Naive thymus-derived CD8-positive, alpha-beta T cell (primary cell): ENCODE data around the gene GRM4. TPM values are rescaled to one million over a fixed set of nuclear protein-coding genes. Genes with fewer than 3 reads are reported as not detected.

ENCODE experiments used
- ATAC-seq, 2 donors: fragments of 150-1000 bp; cut with Tn5 transposase in 1 of 2; sonication (Bioruptor Pico), chemical (Tn5 transposase) in 1 of 2; 1 replicate in 1 of 2; 2 replicates in 1 of 2; pipeline ENCODE4 v1.10.0; 2021; ENCODE audit warnings: mild to moderate bottlenecking in 2 of 2, moderate library complexity in 2 of 2
- POLR2A ChIA-PET: fragments of 350-600 bp; sonication (Branson Sonifier 250); formaldehyde crosslinking; loops from one replicate; lab custom pipeline; 2021; ENCODE audit warnings: antibody characterized with exemption; lab: Charles Lee
- DNase-seq, 10 donors: peaks; one replicate each; pipeline versions ENCODE4 v3.0.0 to v3.0.0-alpha.2; 2020 to 2022
- H3K27ac Mint-ChIP-seq, 10 donors: one replicate each; pipeline ENCODE4 v1.8.0; 2020 to 2022; ENCODE audit warnings: mild to moderate bottlenecking in 10 of 10, mixed read lengths in 10 of 10, moderate library complexity in 4 of 10, inconsistent platforms in 1 of 10
- H3K27me3 Mint-ChIP-seq, 5 donors: one replicate each; pipeline ENCODE4 v1.8.0; 2021 to 2022; ENCODE audit warnings: mixed read lengths in 5 of 5
- H3K36me3 Mint-ChIP-seq, 3 donors: one replicate each; pipeline ENCODE4 v1.8.0; 2020 to 2022; ENCODE audit warnings: mixed read lengths in 3 of 3, mild to moderate bottlenecking in 2 of 3, inconsistent platforms in 1 of 3
- H3K4me1 Mint-ChIP-seq, 4 donors: one replicate each; pipeline ENCODE4 v1.8.0; 2021 to 2022; ENCODE audit warnings: mixed read lengths in 4 of 4
- H3K4me3 Mint-ChIP-seq, 10 donors: one replicate each; pipeline ENCODE4 v1.8.0; 2020 to 2022; ENCODE audit warnings: mild to moderate bottlenecking in 10 of 10, mixed read lengths in 10 of 10, moderate library complexity in 6 of 10, inconsistent platforms in 1 of 10
- H3K9me3 Mint-ChIP-seq, 9 donors: one replicate each; pipeline ENCODE4 v1.8.0; 2020 to 2022; ENCODE audit warnings: mixed read lengths in 9 of 9, mild to moderate bottlenecking in 3 of 9, inconsistent platforms in 1 of 9, moderate library complexity in 1 of 9
- polyA plus RNA-seq, 3 donors: library from polyadenylated mRNA; unstranded; fragments of 300-500 nt; fragmentation: Illumina TruSeq; gene quantifications; one replicate each; pipeline ENCODE4 v1.2.3, GENCODE V29; 2021
- total RNA-seq, 8 experiments: library from RNA in 2 of 8; stranded (reverse) in 2 of 8; gene quantifications; one replicate each; pipeline ENCODE4 v1.2.3 and lab custom pipeline; 2021 to 2026

GRM4 gene
- total and polyA plus RNA-seq, 5 experiments from 2014 or later = not detected

DNA sequence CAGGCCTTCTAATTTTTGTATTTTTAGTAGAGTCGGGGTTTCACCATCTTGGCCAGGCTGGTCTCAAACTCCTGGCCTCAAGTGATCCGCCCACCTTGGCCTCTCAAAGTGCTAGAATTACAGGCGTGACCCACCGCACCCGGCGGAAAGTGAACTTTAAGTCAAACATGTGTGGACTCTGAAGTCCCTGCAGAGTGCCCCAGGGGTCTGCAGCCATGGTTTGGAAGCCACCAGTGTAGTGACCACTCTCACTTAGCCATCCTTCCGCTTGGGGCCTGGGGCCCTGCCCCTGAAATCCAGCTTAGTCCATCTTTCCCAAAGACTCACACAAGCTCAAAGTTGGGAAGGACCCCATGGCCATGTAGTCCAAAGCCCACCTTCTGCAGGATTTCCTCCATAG, 164.5 kb downstream of the GRM4 start:
- Mint-ChIP-seq H3K36me3 (no peaks in the 10 kb centered on the region), H3K4me1 (peaks cover 7 to 27% (median 19%) of the 10 kb centered on the region in 4 donors), H3K27me3 (peaks cover 9 to 29% (median 13%) of the 10 kb centered on the region in 5 donors), H3K9me3 (no peaks in the 10 kb centered on the region), H3K4me3 (no peak overlapping the region), H3K27ac (no peak overlapping the region)
- no peak for DNase-seq
- POLR2A ChIA-PET = no interaction called here
- ATAC-seq = no peak

DNA sequence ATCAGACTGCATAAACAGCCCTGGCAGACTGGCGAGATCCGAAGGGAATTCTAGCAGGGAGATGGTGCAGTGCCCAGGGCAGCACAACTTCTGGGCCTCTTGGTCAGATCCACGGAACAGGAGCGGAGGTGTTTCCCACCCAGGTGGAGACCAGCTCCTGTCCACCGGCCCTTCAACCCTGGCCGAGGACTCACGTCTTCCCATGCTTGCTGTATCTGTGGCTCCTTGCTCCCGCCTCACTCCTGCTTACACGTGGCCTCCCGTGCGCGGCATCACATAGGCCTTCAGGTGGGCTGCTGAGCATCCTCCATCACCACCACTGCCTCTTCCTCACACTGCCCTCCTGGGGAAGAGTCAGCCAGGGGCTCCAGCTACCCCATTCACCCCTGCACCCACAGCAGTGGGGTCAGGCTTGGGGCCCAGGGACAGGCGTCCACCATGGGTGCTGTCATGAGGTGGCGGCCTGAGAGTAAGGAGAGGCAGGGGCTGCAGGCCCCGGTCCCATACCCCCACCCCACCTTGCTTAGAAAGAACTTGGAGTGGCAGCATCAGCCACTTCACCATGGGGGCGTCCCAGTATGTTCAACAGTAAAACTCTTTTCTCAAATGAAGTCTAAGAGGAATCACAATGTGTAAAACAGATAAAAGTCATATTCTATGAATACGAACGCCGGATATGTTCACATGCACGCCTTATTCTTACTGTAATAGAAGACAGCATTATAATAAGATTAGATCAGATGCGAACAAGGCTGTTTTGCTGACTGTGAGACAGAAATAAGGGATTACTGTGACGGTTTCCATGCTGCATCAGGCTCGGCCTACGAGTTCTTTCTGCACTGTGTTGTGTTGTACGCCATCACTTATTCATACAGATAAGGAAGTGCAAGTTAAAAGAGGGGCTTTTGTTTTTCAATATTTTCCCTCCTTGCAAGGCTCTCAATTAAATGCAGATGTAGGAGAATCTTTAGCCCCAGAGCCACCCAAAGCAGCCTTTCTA, 165.4 kb downstream of the GRM4 start:
- peak in 1 of 10 donors; percentile 15 for DNase-seq
- POLR2A ChIA-PET = no interaction called here
- no peak overlapping the region for H3K4me3 Mint-ChIP-seq
- H3K36me3 Mint-ChIP-seq = no peaks in the 10 kb centered on the region
- H3K9me3 Mint-ChIP-seq = no peaks in the 10 kb centered on the region
- peak overlapping the region in 2 of 10 donors; percentile 2 to 23 for H3K27ac Mint-ChIP-seq
- peaks cover 9 to 31% (median 13%) of the 10 kb centered on the region in 5 donors for H3K27me3 Mint-ChIP-seq
- ATAC-seq = no peak
- peaks cover 7 to 27% (median 20%) of the 10 kb centered on the region in 4 donors for H3K4me1 Mint-ChIP-seq

- DNase-seq = peak in 1 of 10 donors; percentile 7
- H3K4me3 Mint-ChIP-seq = peak overlapping the region in 1 of 10 donors; percentile 4
- POLR2A ChIA-PET = no interaction called here
- H3K4me1 Mint-ChIP-seq = peaks cover 7 to 27% (median 20%) of the 10 kb centered on the region in 4 donors
- no peak overlapping the region for H3K27ac Mint-ChIP-seq
- ATAC-seq = no peak
- H3K36me3 Mint-ChIP-seq = no peaks in the 10 kb centered on the region
- peaks cover 9 to 35% (median 13%) of the 10 kb centered on the region in 5 donors for H3K27me3 Mint-ChIP-seq
- peaks cover 0 to under 1% (median 0%) of the 10 kb centered on the region in 9 donors for H3K9me3 Mint-ChIP-seq
These were observed 166.1 kb downstream of the GRM4 start for GRCh38 chr6:33979750-33980149.

- H3K27me3 Mint-ChIP-seq = peaks cover 10 to 35% (median 16%) of the 10 kb centered on the region in 5 donors
- peak overlapping the region in 2 of 10 donors; percentile 4 to 13 for H3K4me3 Mint-ChIP-seq
- peaks cover 7 to 27% (median 20%) of the 10 kb centered on the region in 4 donors for H3K4me1 Mint-ChIP-seq
- peak overlapping the region in 5 of 10 donors; percentile 8 to 60 (median 24) for H3K27ac Mint-ChIP-seq
- peaks cover 0 to 1% (median 0%) of the 10 kb centered on the region in 9 donors for H3K9me3 Mint-ChIP-seq
- ATAC-seq = peak; percentile 28 to 36
- no peaks in the 10 kb centered on the region for H3K36me3 Mint-ChIP-seq
- POLR2A ChIA-PET = no interaction called here
- peak in 2 of 10 donors; percentile 7 to 8 for DNase-seq
These were observed 167.3 kb downstream of the GRM4 start for GRCh38 chr6:33978412-33979150.

DNA sequence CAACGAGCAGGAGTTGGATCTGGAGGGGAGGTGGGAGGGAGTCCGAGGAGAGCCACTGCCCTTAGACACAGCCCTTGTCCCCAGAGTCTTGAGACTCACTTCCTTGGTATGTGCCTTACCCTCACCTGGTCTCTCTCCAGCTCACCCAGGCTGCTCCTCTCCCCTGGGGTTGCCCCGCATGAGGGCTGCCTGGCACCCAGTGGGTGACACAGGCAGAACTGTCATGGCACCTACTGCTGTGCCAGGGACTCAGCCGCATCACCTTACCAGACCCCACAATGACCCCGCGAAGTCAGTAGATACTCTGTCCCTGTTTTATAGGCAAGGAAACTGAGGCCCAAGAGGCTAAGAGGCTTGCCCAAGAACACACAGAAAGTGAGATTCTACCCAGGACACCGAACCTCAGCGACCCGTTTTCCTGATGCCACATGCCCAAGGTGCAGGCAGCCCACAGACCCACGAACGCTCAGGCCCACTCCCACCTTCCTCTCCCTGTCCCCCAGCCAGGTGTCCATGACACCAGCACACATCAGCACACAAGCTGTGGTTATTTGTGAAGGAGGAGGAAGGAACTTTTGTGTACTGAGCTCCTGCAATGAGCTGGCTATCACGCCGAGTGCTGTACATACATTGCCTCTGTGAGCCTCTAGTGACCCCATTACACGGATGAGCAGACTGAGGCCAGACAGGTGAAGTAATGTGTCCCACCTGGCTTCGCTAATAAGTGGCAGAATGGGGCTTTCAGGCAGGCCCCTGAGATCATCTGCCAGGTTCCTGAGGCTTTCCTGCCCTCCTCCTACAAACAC, 168.1 kb downstream of the GRM4 start:
- no peak for ATAC-seq
- Mint-ChIP-seq H3K36me3 (no peaks in the 10 kb centered on the region), H3K4me1 (peaks cover 4 to 27% (median 17%) of the 10 kb centered on the region in 4 donors), H3K27me3 (peaks cover 10 to 38% (median 16%) of the 10 kb centered on the region in 5 donors), H3K27ac (peak overlapping the region in 3 of 10 donors; percentile 24 to 52 (median 24)), H3K4me3 (no peak overlapping the region), H3K9me3 (peaks cover 0 to 1% (median 0%) of the 10 kb centered on the region in 9 donors)
- POLR2A ChIA-PET = no interaction called here
- DNase-seq = peak in 1 of 10 donors; percentile 14

GRCh38 chr6:33976437-33977360, 169.2 kb downstream of the GRM4 start:
- H3K4me1 Mint-ChIP-seq = peaks cover 4 to 27% (median 17%) of the 10 kb centered on the region in 4 donors
- H3K36me3 Mint-ChIP-seq = no peaks in the 10 kb centered on the region
- peaks cover 0 to 5% (median 1%) of the 10 kb centered on the region in 9 donors for H3K9me3 Mint-ChIP-seq
- ATAC-seq (no peak), DNase-seq (peak in 1 of 10 donors; percentile 14)
- H3K27me3 Mint-ChIP-seq = peaks cover 10 to 38% (median 22%) of the 10 kb centered on the region in 5 donors
- H3K27ac Mint-ChIP-seq = peak overlapping the region in 1 of 10 donors; percentile 20
- POLR2A ChIA-PET = interaction anchor here (0.8 kb wide), 1 partner anchor 120 kb away, joined by 3 read pairs; no protein-coding TSS in a partner anchor
- peak overlapping the region in 8 of 10 donors; percentile 15 to 61 (median 40) for H3K4me3 Mint-ChIP-seq

- no peaks in the 10 kb centered on the region for H3K36me3 Mint-ChIP-seq
- H3K27ac Mint-ChIP-seq = no peak overlapping the region
- DNase-seq (peak in 3 of 10 donors; percentile 14 to 22 (median 17)), ATAC-seq (peak in 1 of 2 donors; percentile 25)
- H3K9me3 Mint-ChIP-seq = peaks cover 0 to 8% (median 1%) of the 10 kb centered on the region in 9 donors
- POLR2A ChIA-PET = interaction anchor here (0.8 kb wide), 1 partner anchor 119 kb away, joined by 3 read pairs; no protein-coding TSS in a partner anchor
- peaks cover 4 to 27% (median 17%) of the 10 kb centered on the region in 4 donors for H3K4me1 Mint-ChIP-seq
- H3K27me3 Mint-ChIP-seq = peaks cover 10 to 38% (median 26%) of the 10 kb centered on the region in 5 donors
- H3K4me3 Mint-ChIP-seq = peak overlapping the region in 3 of 10 donors; percentile 23 to 39 (median 33)
These were observed 170.0 kb downstream of the GRM4 start for GRCh38 chr6:33975661-33976436.

- no peaks in the 10 kb centered on the region for H3K36me3 Mint-ChIP-seq
- H3K27me3 Mint-ChIP-seq = peaks cover 10 to 48% (median 29%) of the 10 kb centered on the region in 5 donors
- no peak overlapping the region for H3K4me3 Mint-ChIP-seq
- ATAC-seq = no peak
- peaks cover 4 to 27% (median 15%) of the 10 kb centered on the region in 4 donors for H3K4me1 Mint-ChIP-seq
- POLR2A ChIA-PET = no interaction called here
- H3K9me3 Mint-ChIP-seq = peaks cover 0 to 8% (median 1%) of the 10 kb centered on the region in 9 donors
- DNase-seq = no peak
- H3K27ac Mint-ChIP-seq = peak overlapping the region in 1 of 10 donors; percentile 33
These were observed 171.4 kb downstream of the GRM4 start for GRCh38 chr6:33974471-33974870.

GRCh38 chr6:33974030-33974429, 171.9 kb downstream of the GRM4 start:
- H3K4me3 Mint-ChIP-seq = no peak overlapping the region
- no peaks in the 10 kb centered on the region for H3K36me3 Mint-ChIP-seq
- H3K4me1 Mint-ChIP-seq = peaks cover 4 to 23% (median 13%) of the 10 kb centered on the region in 4 donors
- DNase-seq (no peak), ATAC-seq (no peak)
- H3K9me3 Mint-ChIP-seq = peaks cover 0 to 8% (median 1%) of the 10 kb centered on the region in 9 donors
- H3K27me3 Mint-ChIP-seq = peaks cover 10 to 49% (median 29%) of the 10 kb centered on the region in 5 donors
- POLR2A ChIA-PET = no interaction called here
- peak overlapping the region in 1 of 10 donors; percentile 44 for H3K27ac Mint-ChIP-seq

GRCh38 chr6:33971580-33971979, 174.3 kb downstream of the GRM4 start:
- H3K9me3 Mint-ChIP-seq = peaks cover 0 to 8% (median 1%) of the 10 kb centered on the region in 9 donors
- DNase-seq = no peak
- POLR2A ChIA-PET = no interaction called here
- no peak for ATAC-seq
- H3K27ac Mint-ChIP-seq = no peak overlapping the region
- H3K36me3 Mint-ChIP-seq = no peaks in the 10 kb centered on the region
- no peak overlapping the region for H3K4me3 Mint-ChIP-seq
- H3K4me1 Mint-ChIP-seq = peaks cover under 1 to 9% (median 4%) of the 10 kb centered on the region in 4 donors
- peaks cover 13 to 55% (median 28%) of the 10 kb centered on the region in 5 donors for H3K27me3 Mint-ChIP-seq
